C4-2B (cell line): ENCODE results near the gene EFNA3.
"Not testable (repeated sequence)": the region's sequence is repeated elsewhere in the genome, so short reads cannot be mapped to it uniquely, and the experiment has no call there.

Experiments
- H3K27ac ChIP-seq: fragments of 450-650 bp; 2 replicates; pipeline ENCODE4 v1.5.1; 2017
- CTCF ChIP-seq: fragments of 450-650 bp; conservative IDR thresholded peaks from 2 replicates; pipeline ENCODE4 v1.5.1; 2017; ENCODE audit warnings: mild to moderate bottlenecking
- ZFX ChIP-seq: fragments of 450-650 bp; IDR thresholded peaks from 2 replicates; pipeline ENCODE4 v1.6.1; 2017

EFNA3 gene

GRCh38 chr1:155107309-155108264, 28.9 kb downstream of the EFNA3 start:
- H3K27ac ChIP-seq, result no peak overlapping the region
- TF ChIP-seq CTCF, result no peak
- no peak for TF ChIP-seq ZFX

- TF ChIP-seq ZFX (no peak), CTCF (no peak)
- no peak overlapping the region for H3K27ac ChIP-seq
Observed at GRCh38 chr1:155108296-155108695, 29.7 kb downstream of the EFNA3 start.

- TF ChIP-seq CTCF, result no peak
- TF ChIP-seq ZFX, result no peak
- no peak overlapping the region for H3K27ac ChIP-seq
Observed at GRCh38 chr1:155110381-155110780, 31.7 kb downstream of the EFNA3 start.

- no peak for TF ChIP-seq CTCF
- TF ChIP-seq ZFX, result no peak
- H3K27ac ChIP-seq, result no peak overlapping the region
Observed at GRCh38 chr1:155110826-155111225, 32.2 kb downstream of the EFNA3 start.

- TF ChIP-seq ZFX (no peak), CTCF (no peak)
Observed at GRCh38 chr1:155113450-155113980, 34.9 kb downstream of the EFNA3 start.

GRCh38 chr1:155116113-155116764, 37.6 kb downstream of the EFNA3 start:
- TF ChIP-seq ZFX (no peak), CTCF (no peak)
- H3K27ac ChIP-seq, result no peak overlapping the region

More at GRCh38 chr1:155113450-155113980, 34.9 kb downstream of the EFNA3 start:
- no peak overlapping the region for H3K27ac ChIP-seq

- TF ChIP-seq ZFX, result no peak
- no peak for TF ChIP-seq CTCF
- H3K27ac ChIP-seq, result no peak overlapping the region
Observed at GRCh38 chr1:155117610-155118009, 39.0 kb downstream of the EFNA3 start.

- not testable (repeated sequence) for H3K27ac ChIP-seq
Observed at GRCh38 chr1:155118090-155118489, 39.5 kb downstream of the EFNA3 start.
